Kidney (tissue), 14 donors: Measurements from ENCODE around the gene CARNS1. TPM values are rescaled to one million over a fixed set of nuclear protein-coding genes. Genes with fewer than 3 reads are reported as not detected.

ENCODE experiments used
- DNase-seq, 5 donors: peaks; one replicate each; pipeline ENCODE4 v3.0.0-alpha.2; 2013 to 2020
- FAIRE-seq: peaks from 2 replicates; lab custom pipeline; 2012; peaks lifted over from hg19 to GRCh38; lab: Jason Lieb, UNC
- H3K27ac ChIP-seq, 2 donors: one replicate each; pipeline ENCODE4 v1.7.0; 2013; ENCODE audit warnings: low read depth in 2 of 2, low read length in 2 of 2, inconsistent platforms in 1 of 2
- H3K27me3 ChIP-seq: one replicate; pipeline ENCODE4 v1.7.1; 2013; ENCODE audit warnings: low read length, inconsistent platforms; ENCODE audit not compliant: control insufficient read depth, insufficient read depth
- H3K36me3 ChIP-seq, 3 donors: one replicate each; pipeline versions ENCODE4 v1.7.0 to v1.7.1; 2013; ENCODE audit warnings: low read length in 3 of 3, control low read depth in 1 of 3, inconsistent platforms in 1 of 3; ENCODE audit not compliant: insufficient read depth in 3 of 3, control insufficient read depth in 2 of 3
- H3K4me1 ChIP-seq, 3 donors: one replicate each; pipeline versions ENCODE4 v1.7.0 to v1.7.1; 2013; ENCODE audit warnings: low read length in 3 of 3, inconsistent platforms in 1 of 3, low read depth in 1 of 3; ENCODE audit not compliant: control insufficient read depth in 2 of 3, insufficient read depth in 2 of 3
- H3K4me3 ChIP-seq, 3 donors: one replicate each; pipeline versions ENCODE4 v1.7.0 to v1.8.1; 2013; ENCODE audit warnings: low read length in 3 of 3, control low read depth in 1 of 3, inconsistent platforms in 1 of 3
- H3K9ac ChIP-seq, 3 donors: one replicate each; pipeline versions ENCODE4 v1.7.0 to v1.7.1; 2013; ENCODE audit warnings: low read length in 3 of 3, control low read depth in 1 of 3, inconsistent platforms in 1 of 3
- H3K9me3 ChIP-seq, 3 donors: one replicate each; pipeline versions ENCODE4 v1.7.0 to v1.7.1; 2013; ENCODE audit warnings: low read length in 3 of 3, control low read depth in 1 of 3, inconsistent platforms in 1 of 3; ENCODE audit not compliant: control insufficient read depth in 2 of 3, insufficient read depth in 1 of 3
- intact Hi-C: fragments of 100-400 bp; cut with DNase I; formaldehyde crosslinking; loops from one replicate; pipeline ENCODE4 v1.11.1; 2022
- polyA plus RNA-seq: library from polyadenylated mRNA; stranded (reverse); fragments of 350-450 nt; fragmentation: Illumina TruSeq; extraction: RNeasy Lipid Tissue Mini Kit (QIAGEN cat#74804); gene quantifications from one replicate; pipeline ENCODE4 v1.2.3, GENCODE V29; 2014; ENCODE audit warnings: low read depth, low replicate concordance; ENCODE audit not compliant: insufficient read depth
- total RNA-seq: library from RNA; stranded (reverse); fragmentation: NEBNext Ultra II Directional; extraction: Animal tissue kit (Norgen Biotek cat#: 25700); gene quantifications from one replicate; pipeline ENCODE4 v1.2.1, GENCODE V29; 2021
- TF ChIP-seq, protein P1 (sequence below): IDR thresholded peaks from 3 replicates; pipeline ENCODE4 v1.5.1; 2012; ENCODE audit warnings: mild to moderate bottlenecking, moderate library complexity, borderline replicate concordance; ENCODE audit not compliant: insufficient read depth; ENCODE audit errors: extremely low read depth
- donor health status: control.
- donor health status: control.
- donor health status: control.
- donor health status: control.
- donor health status: control.
- donor health status: DM: yes; HTN: yes; CAD: no.
- donor health status: Normal renal cell carcinoma (clear cell type).

The CARNS1 gene
- total and polyA plus RNA-seq, 2 donors from 2014 or later, result 0.80 to 1.7 TPM

DNA sequence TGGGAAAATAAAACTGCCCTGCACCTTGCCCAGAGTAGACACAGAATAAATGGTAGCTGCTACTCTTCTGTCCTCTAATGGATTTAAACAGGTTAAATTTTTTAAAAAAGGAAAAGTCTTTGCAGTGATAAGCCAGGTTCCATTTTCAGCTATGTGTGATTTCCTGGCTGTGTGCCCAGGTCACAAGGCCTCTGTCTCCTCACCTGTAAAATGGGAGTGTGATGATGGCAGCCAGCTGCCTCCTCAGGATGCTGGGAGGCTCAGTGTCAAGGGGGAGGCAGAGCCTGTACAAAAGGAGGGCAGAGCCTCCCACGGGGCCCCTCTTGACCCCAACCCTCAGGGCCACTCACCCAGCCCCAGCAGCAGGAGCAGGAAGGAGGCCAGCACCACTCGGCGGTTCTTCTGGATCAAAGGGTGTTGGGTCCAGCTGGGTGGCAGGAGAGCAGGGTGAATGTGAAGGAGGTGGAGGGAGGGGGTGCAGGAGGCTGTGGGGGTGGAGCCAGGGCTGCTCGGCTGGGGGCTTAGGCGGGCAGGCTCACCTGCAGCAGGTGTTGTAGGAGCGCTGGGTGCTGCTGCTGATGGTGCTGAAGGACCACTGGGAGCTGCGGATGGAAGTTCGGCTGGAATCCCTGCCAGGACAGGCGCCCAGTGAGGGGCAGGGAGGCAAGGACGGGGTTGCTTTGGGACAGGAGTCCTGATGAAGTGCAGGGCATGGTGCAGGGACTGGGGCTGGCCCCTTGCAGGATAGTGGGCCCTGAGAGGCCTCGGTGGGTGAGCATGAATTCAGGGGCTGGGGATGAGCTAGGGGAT, 51.7 kb downstream of the CARNS1 start:
- Histone ChIP-seq H3K27me3 (no peaks in the 10 kb centered on the region), H3K4me3 (no peak overlapping the region), H3K9me3 (no peaks in the 10 kb centered on the region), H3K9ac (peak overlapping the region in 1 of 3 donors; percentile 82), H3K27ac (peak overlapping the region in 1 of 2 donors; percentile 54), H3K4me1 (peaks cover 0 to 23% (median 12%) of the 10 kb centered on the region in 3 donors), H3K36me3 (no peaks in the 10 kb centered on the region)
- peak in 1 of 5 donors; percentile 71 for DNase-seq
- TF ChIP-seq, protein P1, sequence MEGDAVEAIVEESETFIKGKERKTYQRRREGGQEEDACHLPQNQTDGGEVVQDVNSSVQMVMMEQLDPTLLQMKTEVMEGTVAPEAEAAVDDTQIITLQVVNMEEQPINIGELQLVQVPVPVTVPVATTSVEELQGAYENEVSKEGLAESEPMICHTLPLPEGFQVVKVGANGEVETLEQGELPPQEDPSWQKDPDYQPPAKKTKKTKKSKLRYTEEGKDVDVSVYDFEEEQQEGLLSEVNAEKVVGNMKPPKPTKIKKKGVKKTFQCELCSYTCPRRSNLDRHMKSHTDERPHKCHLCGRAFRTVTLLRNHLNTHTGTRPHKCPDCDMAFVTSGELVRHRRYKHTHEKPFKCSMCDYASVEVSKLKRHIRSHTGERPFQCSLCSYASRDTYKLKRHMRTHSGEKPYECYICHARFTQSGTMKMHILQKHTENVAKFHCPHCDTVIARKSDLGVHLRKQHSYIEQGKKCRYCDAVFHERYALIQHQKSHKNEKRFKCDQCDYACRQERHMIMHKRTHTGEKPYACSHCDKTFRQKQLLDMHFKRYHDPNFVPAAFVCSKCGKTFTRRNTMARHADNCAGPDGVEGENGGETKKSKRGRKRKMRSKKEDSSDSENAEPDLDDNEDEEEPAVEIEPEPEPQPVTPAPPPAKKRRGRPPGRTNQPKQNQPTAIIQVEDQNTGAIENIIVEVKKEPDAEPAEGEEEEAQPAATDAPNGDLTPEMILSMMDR, result no peak
- FAIRE-seq, result no peak
- intact Hi-C loops, result no loop called here

DNA sequence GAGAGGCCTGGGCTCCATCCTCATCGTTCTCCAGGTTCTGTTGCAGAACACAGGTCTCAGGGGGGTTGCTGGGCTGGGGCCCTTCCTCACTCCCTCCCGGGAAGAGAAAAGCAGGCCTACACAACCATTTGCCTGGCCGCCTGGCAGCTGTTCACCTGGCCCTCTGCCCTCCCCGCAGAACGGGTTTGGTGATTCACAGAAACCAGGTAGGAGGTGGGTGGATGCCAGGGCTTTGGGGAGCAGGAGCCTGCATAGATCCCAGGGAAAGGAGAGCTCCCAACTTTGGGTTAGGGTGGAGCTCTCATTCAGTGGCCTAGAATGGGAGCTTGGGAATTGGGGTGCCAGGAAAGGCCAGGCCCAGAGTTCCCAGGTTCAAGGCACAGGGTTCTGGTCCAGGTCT, 52.6 kb downstream of the CARNS1 start:
- H3K36me3 ChIP-seq, result no peaks in the 10 kb centered on the region
- intact Hi-C loops, result no loop called here
- DNase-seq, result peak in 3 of 5 donors; percentile 35 to 88 (median 65)
- peak overlapping the region; percentile 81 to 88 for H3K27ac ChIP-seq
- no peaks in the 10 kb centered on the region for H3K9me3 ChIP-seq
- peak overlapping the region in 2 of 3 donors; percentile 82 to 96 for H3K9ac ChIP-seq
- H3K4me3 ChIP-seq, result peak overlapping the region; percentile 47 to 76 (median 74)
- H3K27me3 ChIP-seq, result no peaks in the 10 kb centered on the region
- TF ChIP-seq, protein P1, result no peak
- no peak for FAIRE-seq
- H3K4me1 ChIP-seq, result peaks cover 0 to 23% (median 12%) of the 10 kb centered on the region in 3 donors

DNA sequence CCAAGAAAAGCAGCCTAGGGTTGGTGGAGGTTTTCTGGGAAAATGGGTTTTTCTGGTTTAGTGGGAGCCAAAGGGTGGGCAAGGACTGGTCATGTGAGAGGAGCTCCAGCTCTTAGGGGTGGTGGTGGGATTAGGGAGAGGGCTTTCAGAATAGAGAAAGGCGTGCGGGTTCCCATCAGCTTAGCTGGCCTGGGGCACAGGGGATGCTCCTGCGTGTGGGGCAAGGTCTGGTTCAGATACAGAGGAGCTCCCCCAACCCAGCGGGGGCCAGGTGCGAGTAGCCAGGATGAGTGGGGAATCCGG, 52.9 kb downstream of the CARNS1 start:
- H3K27me3 ChIP-seq, result no peaks in the 10 kb centered on the region
- H3K9me3 ChIP-seq, result no peaks in the 10 kb centered on the region
- DNase-seq, result no peak
- intact Hi-C loops, result no loop called here
- TF ChIP-seq, protein P1, result no peak
- peak overlapping the region; percentile 47 to 76 (median 74) for H3K4me3 ChIP-seq
- H3K9ac ChIP-seq, result peak overlapping the region; percentile 32 to 96 (median 82)
- FAIRE-seq, result no peak
- H3K4me1 ChIP-seq, result peaks cover 0 to 23% (median 12%) of the 10 kb centered on the region in 3 donors
- H3K27ac ChIP-seq, result peak overlapping the region; percentile 81 to 88
- no peaks in the 10 kb centered on the region for H3K36me3 ChIP-seq
